ENCODE measurements around the gene MKLN1.

DNA sequence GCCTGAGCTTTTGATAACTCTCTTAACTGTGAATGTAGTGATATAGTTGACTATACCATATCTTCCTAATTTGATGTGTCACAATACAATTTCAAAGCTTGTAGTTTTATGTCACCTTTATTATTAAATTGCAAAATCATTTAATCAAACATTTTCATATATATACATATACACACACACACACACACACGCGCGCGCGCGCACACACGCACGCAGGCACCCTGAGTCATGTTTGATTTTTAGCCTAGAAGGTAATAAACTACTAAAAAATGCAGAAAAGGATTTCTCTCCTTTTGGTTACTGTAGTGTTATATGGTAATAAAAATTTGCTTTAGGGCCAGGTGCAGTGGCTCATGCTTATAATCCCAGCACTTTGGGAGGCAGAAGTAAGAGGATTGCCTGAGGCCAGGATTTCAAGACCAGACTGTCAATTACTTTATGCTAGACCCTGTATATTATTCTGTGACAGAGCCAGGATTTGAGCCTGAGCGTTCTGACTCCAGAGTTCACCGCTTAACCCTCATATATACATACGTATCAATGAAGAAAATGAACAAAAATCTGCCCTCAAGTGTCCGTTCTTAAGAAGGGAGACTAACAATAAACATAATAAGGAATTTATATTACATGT lies 139.2 kb downstream of the MKLN1 start:
- TF ChIP-seq, protein P1, sequence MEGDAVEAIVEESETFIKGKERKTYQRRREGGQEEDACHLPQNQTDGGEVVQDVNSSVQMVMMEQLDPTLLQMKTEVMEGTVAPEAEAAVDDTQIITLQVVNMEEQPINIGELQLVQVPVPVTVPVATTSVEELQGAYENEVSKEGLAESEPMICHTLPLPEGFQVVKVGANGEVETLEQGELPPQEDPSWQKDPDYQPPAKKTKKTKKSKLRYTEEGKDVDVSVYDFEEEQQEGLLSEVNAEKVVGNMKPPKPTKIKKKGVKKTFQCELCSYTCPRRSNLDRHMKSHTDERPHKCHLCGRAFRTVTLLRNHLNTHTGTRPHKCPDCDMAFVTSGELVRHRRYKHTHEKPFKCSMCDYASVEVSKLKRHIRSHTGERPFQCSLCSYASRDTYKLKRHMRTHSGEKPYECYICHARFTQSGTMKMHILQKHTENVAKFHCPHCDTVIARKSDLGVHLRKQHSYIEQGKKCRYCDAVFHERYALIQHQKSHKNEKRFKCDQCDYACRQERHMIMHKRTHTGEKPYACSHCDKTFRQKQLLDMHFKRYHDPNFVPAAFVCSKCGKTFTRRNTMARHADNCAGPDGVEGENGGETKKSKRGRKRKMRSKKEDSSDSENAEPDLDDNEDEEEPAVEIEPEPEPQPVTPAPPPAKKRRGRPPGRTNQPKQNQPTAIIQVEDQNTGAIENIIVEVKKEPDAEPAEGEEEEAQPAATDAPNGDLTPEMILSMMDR (IDR thresholded peaks at IDR 0.05 in 2 of 3, conservative IDR thresholded peaks at IDR 0.05 in 1 of 3; ENCODE audit: borderline replicate concordance in 1 of 3, insufficient read depth in 1 of 3, low read depth in 2 of 3, low read length in 2 of 3) = no peak
- TF ChIP-seq POLR2A (IDR thresholded peaks at IDR 0.05; ENCODE audit: borderline replicate concordance, extremely low read depth, insufficient read depth, insufficient read length) (no peak), EZH2 (IDR thresholded peaks at IDR 0.05) (no peak), CEBPB (IDR thresholded peaks at IDR 0.05; ENCODE audit: low read depth) (no peak), EZH2phosphoT487 (IDR thresholded peaks at IDR 0.05; ENCODE audit: borderline replicate concordance) (no peak), SIN3A (IDR thresholded peaks at IDR 0.05; ENCODE audit: low read depth) (no peak), JUND (IDR thresholded peaks at IDR 0.05) (no peak), POLR2AphosphoS5 (IDR thresholded peaks at IDR 0.05; ENCODE audit: low read depth, low read length) (no peak), FOSL1 (IDR thresholded peaks at IDR 0.05; ENCODE audit: low read depth) (no peak)
- TF ChIP-seq, protein P2, sequence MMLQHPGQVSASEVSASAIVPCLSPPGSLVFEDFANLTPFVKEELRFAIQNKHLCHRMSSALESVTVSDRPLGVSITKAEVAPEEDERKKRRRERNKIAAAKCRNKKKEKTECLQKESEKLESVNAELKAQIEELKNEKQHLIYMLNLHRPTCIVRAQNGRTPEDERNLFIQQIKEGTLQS (IDR thresholded peaks at IDR 0.05) = no peak

Measured in HCT116 (cell line).